WERI-Rb-1 (cell line): ENCODE results near the gene WIPF2.
A peak's percentile ranks its signal among the peaks of the same experiment; 100 is the strongest.

Experiments
- DNase-seq: peaks from one replicate; pipeline ENCODE4 v3.0.0-alpha.2; 2020
- H3K27ac ChIP-seq: fragments of 250-450 bp; sonication (Bioruptor Pico); 2 replicates; pipeline ENCODE4 v1.5.1; 2020; ENCODE audit warnings: mild to moderate bottlenecking, moderate library complexity
- H3K27me3 ChIP-seq: fragments of 250-450 bp; sonication (Bioruptor Pico); 2 replicates; pipeline ENCODE4 v1.5.1; 2021; ENCODE audit warnings: mild to moderate bottlenecking, low read depth, moderate library complexity; ENCODE audit not compliant: insufficient read depth, severe bottlenecking
- H3K36me3 ChIP-seq: fragments of 250-450 bp; sonication (Bioruptor Pico); 2 replicates; pipeline ENCODE4 v1.5.1; 2020; ENCODE audit warnings: mild to moderate bottlenecking, moderate library complexity
- H3K4me3 ChIP-seq: 2 replicates; pipeline ENCODE4 v1.5.1; 2011; ENCODE audit warnings: low read depth, mild to moderate bottlenecking, control low read depth, low read length
- H3K9me3 ChIP-seq: fragments of 250-450 bp; sonication (Bioruptor Pico); 2 replicates; pipeline ENCODE4 v1.5.1; 2021; ENCODE audit warnings: mild to moderate bottlenecking, moderate library complexity; ENCODE audit not compliant: severe bottlenecking
- CTCF ChIP-seq: IDR thresholded peaks from 2 replicates; pipeline ENCODE4 v1.5.1; 2011; ENCODE audit warnings: low read depth, mild to moderate bottlenecking, control low read depth, inconsistent platforms, low read length

Gene WIPF2

DNA sequence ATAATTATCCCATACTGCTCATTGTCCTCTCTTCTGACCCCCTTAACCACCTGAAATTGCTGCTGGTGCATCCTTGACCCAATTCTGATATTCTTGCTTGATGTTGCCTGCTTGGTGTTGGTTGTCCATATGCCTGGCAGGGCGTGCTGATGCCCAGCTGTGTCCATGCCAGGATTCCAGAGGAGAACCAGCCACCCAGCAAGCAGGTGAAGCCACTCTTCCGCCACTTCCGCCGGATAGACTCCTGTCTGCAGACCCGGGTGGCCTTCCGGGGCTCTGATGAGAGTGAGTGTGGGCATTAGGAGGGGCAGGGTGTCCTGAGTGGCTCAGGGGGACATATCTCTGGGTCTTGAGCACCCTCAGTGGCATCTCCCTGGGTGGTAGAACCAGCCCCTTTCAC is 30.4 kb upstream of the WIPF2 start:
- no peaks in the 10 kb centered on the region for H3K9me3 ChIP-seq
- no peak overlapping the region for H3K4me3 ChIP-seq
- H3K36me3 ChIP-seq, result peaks cover 37% of the 10 kb centered on the region
- DNase-seq, result no peak
- no peak for TF ChIP-seq CTCF
- no peak overlapping the region for H3K27ac ChIP-seq
- H3K27me3 ChIP-seq, result no peaks in the 10 kb centered on the region

- no peaks in the 10 kb centered on the region for H3K9me3 ChIP-seq
- no peaks in the 10 kb centered on the region for H3K27me3 ChIP-seq
- no peak overlapping the region for H3K27ac ChIP-seq
- peak; percentile 89 for TF ChIP-seq CTCF
- H3K4me3 ChIP-seq, result no peak overlapping the region
- H3K36me3 ChIP-seq, result peaks cover 34% of the 10 kb centered on the region
- DNase-seq, result peak; percentile 82
These were observed 28.7 kb upstream of the WIPF2 start for GRCh38 chr17:40190197-40191021.

DNA sequence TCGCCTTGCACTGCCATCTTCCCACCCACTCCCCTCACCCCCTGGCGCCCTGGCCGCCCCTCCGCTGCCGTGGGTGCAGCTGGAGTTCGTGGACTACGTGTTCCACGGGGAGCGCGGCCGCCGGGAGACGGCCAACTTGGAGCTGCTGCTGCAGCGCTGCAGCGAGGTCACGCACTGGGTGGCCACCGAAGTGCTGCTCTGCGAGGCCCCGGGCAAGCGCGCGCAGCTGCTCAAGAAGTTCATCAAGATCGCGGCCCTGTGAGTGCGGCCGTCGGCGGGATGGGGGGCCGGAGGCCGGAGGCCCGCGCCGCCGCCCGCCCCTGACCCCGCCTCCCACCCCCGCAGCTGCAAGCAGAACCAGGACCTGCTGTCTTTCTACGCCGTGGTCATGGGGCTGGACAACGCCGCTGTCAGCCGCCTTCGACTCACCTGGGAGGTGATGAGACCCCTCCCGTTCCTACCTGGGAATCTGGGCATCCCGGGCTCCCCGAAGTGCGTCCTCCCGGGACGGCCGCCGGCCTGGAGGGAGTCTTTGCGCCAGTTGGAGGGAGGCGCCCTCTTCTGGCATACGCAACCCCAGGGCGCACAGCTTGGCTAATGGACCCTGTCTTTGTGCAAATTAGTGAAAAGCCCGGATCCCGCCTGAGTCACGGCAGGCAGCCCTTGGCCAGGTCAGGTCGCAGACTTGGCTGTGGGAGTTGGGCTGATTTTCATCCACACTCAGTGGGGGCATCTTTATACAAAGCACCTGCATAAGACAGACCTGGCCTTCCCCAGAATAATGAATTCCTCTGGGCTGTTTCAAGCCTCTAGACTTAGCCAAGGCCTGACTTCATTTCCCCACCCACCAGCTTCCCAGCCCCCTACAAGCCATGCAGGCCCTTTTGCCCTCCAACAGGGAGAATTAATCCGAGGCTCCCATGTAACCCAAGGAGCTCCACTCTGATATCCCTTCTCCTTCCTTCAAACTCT is 27.6 kb upstream of the WIPF2 start:
- Histone ChIP-seq H3K27me3 (no peaks in the 10 kb centered on the region), H3K4me3 (peak overlapping the region; percentile 70), H3K36me3 (peaks cover 34% of the 10 kb centered on the region), H3K27ac (peak overlapping the region; percentile 56), H3K9me3 (no peaks in the 10 kb centered on the region)
- TF ChIP-seq CTCF, result peak; percentile 97
- DNase-seq, result peak; percentile 93

- DNase-seq, result no peak
- Histone ChIP-seq H3K9me3 (peaks cover 4% of the 10 kb centered on the region), H3K4me3 (no peak overlapping the region), H3K27me3 (no peaks in the 10 kb centered on the region), H3K27ac (no peak overlapping the region), H3K36me3 (peaks cover 34% of the 10 kb centered on the region)
- TF ChIP-seq CTCF, result no peak
These were observed 26.1 kb upstream of the WIPF2 start for GRCh38 chr17:40192961-40193360.

DNA sequence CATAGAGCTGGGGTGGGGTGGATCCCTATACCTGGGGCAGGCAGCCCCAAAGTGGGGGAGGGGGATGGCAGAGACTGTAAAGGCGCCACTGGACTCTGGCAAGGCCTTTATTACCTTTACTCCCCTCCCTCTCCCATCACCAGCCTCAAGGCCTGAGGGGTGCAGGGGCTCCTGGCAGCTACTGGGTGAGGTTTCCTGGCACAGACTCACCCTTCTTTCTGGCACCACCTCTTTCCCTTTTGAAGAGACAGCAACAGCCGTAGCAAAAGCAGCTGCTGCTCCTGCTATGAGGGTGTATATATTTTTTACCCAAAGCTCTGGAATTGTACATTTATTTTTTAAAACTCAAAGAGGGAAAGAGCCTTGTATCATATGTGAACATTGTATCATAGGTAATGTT is 24.3 kb upstream of the WIPF2 start:
- H3K9me3 ChIP-seq, result peaks cover 6% of the 10 kb centered on the region
- no peak for TF ChIP-seq CTCF
- H3K4me3 ChIP-seq, result no peak overlapping the region
- H3K36me3 ChIP-seq, result peaks cover 20% of the 10 kb centered on the region
- DNase-seq, result no peak
- no peak overlapping the region; the same call in 1 of the 2 replicates for H3K27ac ChIP-seq
- no peaks in the 10 kb centered on the region for H3K27me3 ChIP-seq
